Activated gamma-delta T cell (primary cell): ENCODE measurements around the gene MUC7.
"Not testable (repeated sequence)": the region's sequence is repeated elsewhere in the genome, so short reads cannot be mapped to it uniquely, and the experiment has no call there.

Experiments used
- DNase-seq: peaks from one replicate; lab custom pipeline; 2025; lab: John Stamatoyannopoulos, UW
- total RNA-seq, 2 donors: gene quantifications; one replicate each; lab custom pipeline; 2026; lab: John Stamatoyannopoulos, UW

Gene MUC7
- 0 reads per million in 2 donors for total RNA-seq

- no peak for DNase-seq
Measured at GRCh38 chr4:70471897-70472296, at the start of gene MUC7. Gene MUC7 (plus strand): TSS chr4:70472197. CDS start chr4:70474022, 1,825 bp downstream.

GRCh38 chr4:70425306-70425705 lies 46.7 kb upstream of the MUC7 start:
- no peak for DNase-seq

GRCh38 chr4:70426789-70427188 lies 45.2 kb upstream of the MUC7 start:
- no peak for DNase-seq

- no peak for DNase-seq
Measured at GRCh38 chr4:70437197-70437596, 34.8 kb upstream of the MUC7 start.

- no peak for DNase-seq
Measured at GRCh38 chr4:70442474-70442873, 29.5 kb upstream of the MUC7 start.

GRCh38 chr4:70443329-70443728 lies 28.7 kb upstream of the MUC7 start:
- DNase-seq = no peak

- DNase-seq = no peak
Measured at GRCh38 chr4:70449220-70449619, 22.8 kb upstream of the MUC7 start.

GRCh38 chr4:70452946-70453345 lies 19.1 kb upstream of the MUC7 start:
- DNase-seq = no peak

GRCh38 chr4:70463335-70463734 lies 8.7 kb upstream of the MUC7 start:
- no peak for DNase-seq

GRCh38 chr4:70473679-70474078 lies 1.7 kb downstream of the MUC7 start:
- no peak for DNase-seq

- no peak for DNase-seq
Measured at GRCh38 chr4:70488748-70489147, 16.8 kb downstream of the MUC7 start.

GRCh38 chr4:70496231-70496630 lies 24.2 kb downstream of the MUC7 start:
- DNase-seq = no peak

GRCh38 chr4:70501838-70502237 lies 29.8 kb downstream of the MUC7 start:
- not testable (repeated sequence) for DNase-seq

- no peak for DNase-seq
Measured at GRCh38 chr4:70504733-70505132, 32.7 kb downstream of the MUC7 start.

GRCh38 chr4:70505151-70505748 lies 33.3 kb downstream of the MUC7 start:
- no peak for DNase-seq

- no peak for DNase-seq
Measured at GRCh38 chr4:70508801-70509200, 36.8 kb downstream of the MUC7 start.

- no peak for DNase-seq
Measured at GRCh38 chr4:70511365-70511764, 39.4 kb downstream of the MUC7 start.

GRCh38 chr4:70515367-70516250 lies 43.6 kb downstream of the MUC7 start:
- no peak for DNase-seq

- DNase-seq = no peak
Measured at GRCh38 chr4:70518269-70518668, 46.3 kb downstream of the MUC7 start, which contains the start of gene AMTN. Gene AMTN (plus strand): TSS chr4:70518569. CDS start chr4:70518778, 209 bp downstream.

GRCh38 chr4:70518716-70519115 lies 46.7 kb downstream of the MUC7 start:
- no peak for DNase-seq

GRCh38 chr4:70522626-70523025 lies 50.6 kb downstream of the MUC7 start:
- no peak for DNase-seq

- no peak for DNase-seq
Measured at GRCh38 chr4:70530997-70531396, 59.0 kb downstream of the MUC7 start.

GRCh38 chr4:70531981-70532380 lies 60.0 kb downstream of the MUC7 start:
- no peak for DNase-seq
